ENCODE results near the gene TBX19.
A peak's percentile ranks its signal among the peaks of the same experiment; 100 is the strongest.

Gene TBX19

GRCh38 chr1:168338589-168339503, 58.2 kb downstream of the TBX19 start:
- Histone ChIP-seq H3K79me2 (ENCODE audit: insufficient read depth, low read depth) (no peaks in the 10 kb centered on the region), H4K20me1 (ENCODE audit: insufficient read depth) (no peaks in the 10 kb centered on the region)

GRCh38 chr1:168340781-168341482, 60.3 kb downstream of the TBX19 start:
- Histone ChIP-seq H3K27ac (peak overlapping the region; percentile 66), H3K4me2 (peak overlapping the region; percentile 61)
- TF ChIP-seq CTCF (conservative IDR thresholded peaks at IDR 0.05; ENCODE audit: low read depth, low read length), result no peak

More at GRCh38 chr1:168338589-168339503, 58.2 kb downstream of the TBX19 start:
- H3K4me2 ChIP-seq, result no peak overlapping the region
- H3K27ac ChIP-seq, result no peak overlapping the region
- no peaks in the 10 kb centered on the region for H3K27me3 ChIP-seq (ENCODE audit: insufficient read depth, low read depth)
- no peak overlapping the region for H3K9ac ChIP-seq
- no peaks in the 10 kb centered on the region; the same call in 1 of the 2 replicates for H3K36me3 ChIP-seq (ENCODE audit: insufficient read depth)
- no peak overlapping the region for H2AFZ ChIP-seq (ENCODE audit: low read depth)
- no peak for TF ChIP-seq CTCF (conservative IDR thresholded peaks at IDR 0.05; ENCODE audit: low read depth, low read length)
- H3K4me1 ChIP-seq (ENCODE audit: low read depth, poor library complexity, severe bottlenecking), result peaks cover 68% of the 10 kb centered on the region
- H3K4me3 ChIP-seq (IDR thresholded peaks at IDR 0.05; ENCODE audit: insufficient read depth, low read depth, low read length), result no peak overlapping the region

GRCh38 chr1:168341483-168341975, 60.9 kb downstream of the TBX19 start:
- H2AFZ ChIP-seq (ENCODE audit: low read depth), result peak overlapping the region; percentile 15; the same call in 1 of the 2 replicates
- peaks cover 47% of the 10 kb centered on the region for H3K4me1 ChIP-seq (ENCODE audit: low read depth, poor library complexity, severe bottlenecking)
- H3K36me3 ChIP-seq (ENCODE audit: insufficient read depth), result no peaks in the 10 kb centered on the region
- peak; percentile 26; the same call in 1 of the 2 replicates for TF ChIP-seq CTCF (conservative IDR thresholded peaks at IDR 0.05; ENCODE audit: low read depth, low read length)
- peak overlapping the region; percentile 66 for H3K27ac ChIP-seq
- peak overlapping the region; percentile 5; the same call in 1 of the 2 replicates for H3K9ac ChIP-seq
- H3K79me2 ChIP-seq (ENCODE audit: insufficient read depth, low read depth), result no peaks in the 10 kb centered on the region
- H3K27me3 ChIP-seq (ENCODE audit: insufficient read depth, low read depth), result no peaks in the 10 kb centered on the region
- peak overlapping the region; percentile 61 for H3K4me2 ChIP-seq
- no peaks in the 10 kb centered on the region for H4K20me1 ChIP-seq (ENCODE audit: insufficient read depth)
- peak overlapping the region; percentile 64 for H3K4me3 ChIP-seq (IDR thresholded peaks at IDR 0.05; ENCODE audit: insufficient read depth, low read depth, low read length)

More at GRCh38 chr1:168340781-168341482, 60.3 kb downstream of the TBX19 start:
- peaks cover 47% of the 10 kb centered on the region for H3K4me1 ChIP-seq (ENCODE audit: low read depth, poor library complexity, severe bottlenecking)
- H3K27me3 ChIP-seq (ENCODE audit: insufficient read depth, low read depth), result no peaks in the 10 kb centered on the region
- H3K79me2 ChIP-seq (ENCODE audit: insufficient read depth, low read depth), result no peaks in the 10 kb centered on the region
- peak overlapping the region; percentile 15; the same call in 1 of the 2 replicates for H2AFZ ChIP-seq (ENCODE audit: low read depth)
- no peaks in the 10 kb centered on the region for H4K20me1 ChIP-seq (ENCODE audit: insufficient read depth)
- H3K36me3 ChIP-seq (ENCODE audit: insufficient read depth), result no peaks in the 10 kb centered on the region
- H3K4me3 ChIP-seq (IDR thresholded peaks at IDR 0.05; ENCODE audit: insufficient read depth, low read depth, low read length), result no peak overlapping the region
- peak overlapping the region; percentile 5; the same call in 1 of the 2 replicates for H3K9ac ChIP-seq

- H2AFZ ChIP-seq (ENCODE audit: low read depth), result peak overlapping the region; percentile 38; the same call in 1 of the 2 replicates
- no peak overlapping the region for H3K27ac ChIP-seq
- peaks cover 47% of the 10 kb centered on the region for H3K4me1 ChIP-seq (ENCODE audit: low read depth, poor library complexity, severe bottlenecking)
- H3K27me3 ChIP-seq (ENCODE audit: insufficient read depth, low read depth), result no peaks in the 10 kb centered on the region
- no peaks in the 10 kb centered on the region for H3K79me2 ChIP-seq (ENCODE audit: insufficient read depth, low read depth)
- peak; percentile 75 for TF ChIP-seq CTCF (conservative IDR thresholded peaks at IDR 0.05; ENCODE audit: low read depth, low read length)
- H3K4me2 ChIP-seq, result peak overlapping the region; percentile 61
- no peaks in the 10 kb centered on the region for H3K36me3 ChIP-seq (ENCODE audit: insufficient read depth)
- H3K4me3 ChIP-seq (IDR thresholded peaks at IDR 0.05; ENCODE audit: insufficient read depth, low read depth, low read length), result no peak overlapping the region
- no peaks in the 10 kb centered on the region for H4K20me1 ChIP-seq (ENCODE audit: insufficient read depth)
- no peak overlapping the region for H3K9ac ChIP-seq
These were observed 62.0 kb downstream of the TBX19 start for GRCh38 chr1:168342572-168343280.

Data from KMS-11 (cell line).